Stomach (tissue), 9 donors: ENCODE results near the gene KIF1A. TPM values are rescaled to one million over a fixed set of nuclear protein-coding genes. Genes with fewer than 3 reads are reported as not detected.

Experiments used
- DNase-seq, 2 donors: peaks; one replicate each; pipeline versions ENCODE4 v3.0.0 to v3.0.0-alpha.2; 2013 to 2019
- H3K27ac ChIP-seq, 5 donors: fragments of 200-600 bp in 4 of 5; sonication (generic) in 4 of 5; one replicate each; pipeline ENCODE4 v1.5.1; 2013 to 2019; ENCODE audit warnings: mild to moderate bottlenecking in 1 of 5, moderate library complexity in 1 of 5
- H3K27me3 ChIP-seq, 3 donors: fragments of 200-600 bp; sonication (generic); one replicate each; pipeline ENCODE4 v1.5.1; 2017 to 2019; ENCODE audit warnings: mixed run types in 1 of 3
- H3K36me3 ChIP-seq, 4 donors: fragments of 200-600 bp; sonication (generic); 1 replicate in 3 of 4; 2 replicates in 1 of 4; pipeline ENCODE4 v1.5.1; 2016 to 2019
- H3K4me1 ChIP-seq, 4 donors: fragments of 200-600 bp; sonication (generic); one replicate each; pipeline ENCODE4 v1.5.1; 2016 to 2019
- H3K4me3 ChIP-seq, 4 donors: fragments of 200-600 bp; sonication (generic) in 3 of 4; one replicate each; pipeline ENCODE4 v1.5.1; 2016 to 2019; ENCODE audit warnings: mild to moderate bottlenecking in 1 of 4
- H3K9me3 ChIP-seq, 4 donors: fragments of 200-600 bp; sonication (generic); one replicate each; pipeline ENCODE4 v1.5.1; 2016 to 2019
- CTCF ChIP-seq, 7 experiments: fragments of 450-650 bp in 4 of 7; fragments of 200-600 bp in 3 of 7; sonication (generic) in 3 of 7; IDR thresholded peaks; one replicate each; pipeline ENCODE4 v1.5.1; 2016 to 2019; ENCODE audit warnings: antibody characterized with exemption in 7 of 7, control low read depth in 2 of 7, mild to moderate bottlenecking in 1 of 7
- EP300 ChIP-seq: sonication (generic); formaldehyde crosslinking; IDR thresholded peaks from one replicate; pipeline ENCODE4 v1.6.1; 2017; ENCODE audit warnings: antibody characterized with exemption
- POLR2A ChIP-seq, 4 donors: fragments of 450-650 bp; IDR thresholded peaks; one replicate each; pipeline ENCODE4 v1.6.1; 2016; ENCODE audit warnings: antibody characterized with exemption in 4 of 4, control low read depth in 2 of 4, mild to moderate bottlenecking in 1 of 4, moderate library complexity in 1 of 4
- POLR2AphosphoS5 ChIP-seq, 3 donors: sonication (generic); formaldehyde crosslinking; IDR thresholded peaks; one replicate each; pipeline ENCODE4 v1.6.1; 2016; ENCODE audit warnings: antibody characterized with exemption in 3 of 3
- WGBS, 5 donors: extraction: QIAGEN DNeasy Blood & Tissue Kit in 3 of 5; methylation state at CpG; one replicate each; pipeline versions ENCODE4 v1.1.5 to v1.1.7; 2013 to 2018; 5-methylcytosine and 5-hydroxymethylcytosine counted together
- intact Hi-C: fragments of 100-400 bp; cut with DNase I; formaldehyde crosslinking; loops from one replicate; pipeline ENCODE4 v1.15.1; 2023; ENCODE audit warnings: low total_unique reads
- polyA plus RNA-seq, 3 donors: library from polyadenylated mRNA; stranded (reverse); fragments of 200-250 nt; gene quantifications; one replicate each; pipeline ENCODE4 v1.2.3, GENCODE V29; 2013
- total RNA-seq, 5 donors: library from RNA; depleted of rRNA; stranded (reverse); fragments of >200 nt; gene quantifications; one replicate each; pipeline versions ENCODE4 v1.1.0 to v1.2.3, GENCODE V29; 2014 to 2016
- donor health status: healthy with polysubstance abuse.
- donor health status: Bipolar disorder and iron deficiency.
- donor health status: healthy.

Gene KIF1A
- total and polyA plus RNA-seq, 8 donors: 0.15 to 12.5 (median 2.5) TPM

DNA sequence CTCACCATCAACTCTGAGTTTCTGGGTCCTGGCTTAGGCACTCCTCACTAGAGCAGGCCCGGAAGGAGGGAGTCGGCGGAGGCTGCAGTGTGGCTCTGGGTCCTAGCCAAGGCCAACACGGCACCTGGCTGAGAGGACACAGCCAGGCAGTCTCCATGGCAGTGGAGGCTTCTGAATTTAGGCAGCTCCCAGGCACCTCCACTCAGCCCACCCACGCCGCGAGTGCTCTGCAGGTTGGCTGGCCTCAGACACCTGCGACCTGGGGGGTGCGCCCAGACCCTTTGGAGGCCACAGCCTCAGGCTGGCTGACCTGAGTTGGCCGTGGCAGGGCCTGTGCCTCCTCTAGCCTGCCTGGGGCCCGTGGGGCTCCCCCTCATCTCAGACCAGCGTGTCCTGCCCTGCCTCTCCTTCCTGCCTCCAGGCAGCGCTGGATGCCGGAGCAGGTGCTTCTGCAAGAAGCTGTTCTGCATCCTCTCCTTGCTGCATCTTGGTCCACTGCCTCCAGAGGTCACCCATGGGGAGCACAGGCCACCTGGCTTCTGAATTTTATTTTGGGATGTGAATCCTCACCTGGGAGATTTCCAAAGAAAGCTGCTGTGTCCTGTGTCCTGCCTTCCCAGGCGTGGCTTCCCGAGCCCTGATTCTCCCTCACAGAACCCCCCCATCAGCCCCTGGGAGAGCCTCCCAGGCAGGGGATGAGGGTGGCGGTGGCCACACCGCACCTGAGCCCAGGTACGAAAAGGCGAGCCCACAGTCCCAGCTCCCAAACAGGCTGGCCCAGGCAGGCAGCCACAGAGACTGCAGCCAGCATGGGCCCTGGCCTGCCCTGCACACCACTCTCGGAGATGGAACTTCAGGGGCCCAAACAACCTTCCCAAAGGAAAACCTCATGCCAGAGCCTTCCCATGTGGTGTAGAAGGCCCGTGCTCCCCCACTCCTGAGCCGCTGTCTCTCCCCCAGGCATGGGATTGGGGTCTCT lies 105.0 kb downstream of the KIF1A start:
- DNase-seq: no peak
- Histone ChIP-seq H3K36me3 (no peaks in the 10 kb centered on the region), H3K4me1 (no peaks in the 10 kb centered on the region), H3K27me3 (peaks cover 0 to 10% (median 0%) of the 10 kb centered on the region in 3 donors), H3K27ac (no peak overlapping the region), H3K4me3 (no peak overlapping the region), H3K9me3 (no peaks in the 10 kb centered on the region)
- 67 to 75% (median 69%) methylated on average over 15 to 23 of the region's 23 CpGs for WGBS, 5 donors
- intact Hi-C loops: no loop called here
- no peak for TF ChIP-seq POLR2AphosphoS5 (IDR thresholded peaks at IDR 0.05)
- no peak for TF ChIP-seq POLR2A (IDR thresholded peaks at IDR 0.05)
- TF ChIP-seq EP300: no peak
- TF ChIP-seq CTCF (IDR thresholded peaks at IDR 0.05): no peak

DNA sequence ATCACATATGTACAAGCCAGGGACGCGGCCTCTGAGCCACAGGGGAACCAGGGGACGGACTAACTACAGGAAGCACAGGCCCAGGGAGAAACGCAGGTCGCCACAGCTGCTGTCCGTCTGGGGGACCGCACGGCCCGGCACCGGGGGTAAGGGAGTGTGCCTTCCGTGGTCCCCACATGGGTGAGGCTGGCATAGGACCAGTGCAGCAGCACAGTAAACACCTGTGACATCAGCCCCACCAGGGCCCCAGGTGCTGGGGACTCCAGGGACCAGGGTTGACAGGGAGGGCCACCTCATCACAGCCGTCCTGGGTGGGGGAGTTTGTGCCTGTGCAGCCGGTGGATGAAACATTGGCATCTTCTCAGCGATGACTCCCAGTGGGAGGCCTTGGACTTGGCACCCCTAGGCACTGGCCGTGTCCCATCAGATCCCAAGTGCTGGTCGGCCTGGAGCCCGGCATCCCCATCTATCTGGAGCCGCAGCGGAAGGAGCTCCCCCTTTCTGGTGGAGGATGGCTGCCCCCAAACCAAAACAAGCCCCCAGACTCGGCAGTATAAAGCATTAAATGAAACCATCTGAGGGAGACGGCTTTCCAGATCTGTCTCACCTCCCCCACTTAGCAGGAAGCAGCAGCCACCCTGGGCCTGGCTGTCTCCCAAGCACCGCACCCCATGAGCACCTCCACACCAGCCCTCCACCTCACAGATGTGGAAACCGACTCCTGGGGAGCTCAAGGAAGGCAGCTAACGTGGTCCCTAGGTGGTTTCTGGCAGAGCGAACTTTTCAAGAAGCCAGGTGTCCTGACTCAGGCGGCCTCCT lies 105.9 kb downstream of the KIF1A start:
- TF ChIP-seq POLR2A (IDR thresholded peaks at IDR 0.05): no peak
- TF ChIP-seq POLR2AphosphoS5 (IDR thresholded peaks at IDR 0.05): no peak
- no peak for TF ChIP-seq EP300
- no peak for TF ChIP-seq CTCF (IDR thresholded peaks at IDR 0.05)
- Histone ChIP-seq H3K4me3 (no peak overlapping the region), H3K36me3 (no peaks in the 10 kb centered on the region), H3K27me3 (peaks cover 0 to 10% (median 0%) of the 10 kb centered on the region in 3 donors), H3K4me1 (no peaks in the 10 kb centered on the region), H3K9me3 (no peaks in the 10 kb centered on the region), H3K27ac (no peak overlapping the region)
- DNase-seq: no peak
- intact Hi-C loops: no loop called here
- WGBS, 5 donors: 76 to 79% (median 76%) methylated on average over 22 to 26 of the region's 26 CpGs

- H3K4me3 ChIP-seq: no peak overlapping the region
- H3K27me3 ChIP-seq: peaks cover 0 to 10% (median 0%) of the 10 kb centered on the region in 3 donors
- H3K27ac ChIP-seq: no peak overlapping the region
- no peak for DNase-seq
- intact Hi-C loops: no loop called here
- no peak for TF ChIP-seq POLR2A (IDR thresholded peaks at IDR 0.05)
- no peak for TF ChIP-seq POLR2AphosphoS5 (IDR thresholded peaks at IDR 0.05)
- TF ChIP-seq CTCF (IDR thresholded peaks at IDR 0.05): no peak
- TF ChIP-seq EP300: no peak
- H3K36me3 ChIP-seq: no peaks in the 10 kb centered on the region
- 80 to 85% (median 84%) methylated on average over 16 to 25 of the region's 25 CpGs for WGBS, 5 donors
- no peaks in the 10 kb centered on the region for H3K9me3 ChIP-seq
- H3K4me1 ChIP-seq: no peaks in the 10 kb centered on the region
Measured at GRCh38 chr2:240713071-240713927, 106.7 kb downstream of the KIF1A start.
